Measurements from ENCODE around the gene HS3ST6.
A peak's percentile ranks its signal among the peaks of the same experiment; 100 is the strongest.

- TF ChIP-seq CTCF (conservative IDR thresholded peaks at IDR 0.05 in 1 of 2, IDR thresholded peaks at IDR 0.05 in 1 of 2; ENCODE audit: extremely low read depth in 1 of 2, insufficient read depth in 1 of 2, low read depth in 1 of 2, low read length in 2 of 2) (no peak), EZH2 (IDR thresholded peaks at IDR 0.05; ENCODE audit: borderline replicate concordance, low read length) (peak; percentile 89)
These were observed at the start of gene HS3ST6 for GRCh38 chr16:1918351-1919326.

Measured in mammary epithelial cell (primary cell).